ENCODE measurements around the gene CFAP20.

CFAP20 gene

GRCh38 chr16:58123896-58124600, 5.1 kb downstream of the CFAP20 start:
- no peak for DNase-seq

DNA sequence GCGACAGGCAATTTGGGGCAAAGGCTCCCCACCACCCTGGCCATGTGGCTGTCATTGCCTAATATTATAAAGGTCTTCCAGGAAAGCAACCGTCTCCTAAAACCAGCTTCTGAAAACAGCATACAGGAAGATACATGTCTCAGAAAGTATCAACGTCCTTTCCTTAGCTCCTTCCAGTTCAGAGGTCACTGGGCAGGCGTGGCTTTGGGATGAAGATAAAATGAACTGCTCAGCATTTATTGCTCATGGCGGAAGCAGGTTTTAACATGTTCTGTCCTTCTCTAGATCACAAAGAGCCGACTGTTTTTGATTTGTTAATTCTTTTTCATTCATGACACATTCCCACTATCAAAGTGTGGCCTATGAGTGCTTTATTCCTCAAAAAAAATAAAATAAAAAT, 8.0 kb downstream of the CFAP20 start:
- no peak for DNase-seq

GRCh38 chr16:58120234-58120633, 8.9 kb downstream of the CFAP20 start:
- DNase-seq = no peak

GRCh38 chr16:58119509-58119845, 9.7 kb downstream of the CFAP20 start:
- no peak for DNase-seq

GRCh38 chr16:58118801-58119508, 10.2 kb downstream of the CFAP20 start:
- DNase-seq = no peak

- no peak for DNase-seq
Measured at GRCh38 chr16:58116529-58116928, 12.7 kb downstream of the CFAP20 start.

GRCh38 chr16:58116081-58116480, 13.1 kb downstream of the CFAP20 start:
- no peak for DNase-seq

- no peak for DNase-seq
Measured at GRCh38 chr16:58114827-58115825, 14.1 kb downstream of the CFAP20 start.

GRCh38 chr16:58111302-58111627, 17.9 kb downstream of the CFAP20 start:
- DNase-seq = no peak

DNA sequence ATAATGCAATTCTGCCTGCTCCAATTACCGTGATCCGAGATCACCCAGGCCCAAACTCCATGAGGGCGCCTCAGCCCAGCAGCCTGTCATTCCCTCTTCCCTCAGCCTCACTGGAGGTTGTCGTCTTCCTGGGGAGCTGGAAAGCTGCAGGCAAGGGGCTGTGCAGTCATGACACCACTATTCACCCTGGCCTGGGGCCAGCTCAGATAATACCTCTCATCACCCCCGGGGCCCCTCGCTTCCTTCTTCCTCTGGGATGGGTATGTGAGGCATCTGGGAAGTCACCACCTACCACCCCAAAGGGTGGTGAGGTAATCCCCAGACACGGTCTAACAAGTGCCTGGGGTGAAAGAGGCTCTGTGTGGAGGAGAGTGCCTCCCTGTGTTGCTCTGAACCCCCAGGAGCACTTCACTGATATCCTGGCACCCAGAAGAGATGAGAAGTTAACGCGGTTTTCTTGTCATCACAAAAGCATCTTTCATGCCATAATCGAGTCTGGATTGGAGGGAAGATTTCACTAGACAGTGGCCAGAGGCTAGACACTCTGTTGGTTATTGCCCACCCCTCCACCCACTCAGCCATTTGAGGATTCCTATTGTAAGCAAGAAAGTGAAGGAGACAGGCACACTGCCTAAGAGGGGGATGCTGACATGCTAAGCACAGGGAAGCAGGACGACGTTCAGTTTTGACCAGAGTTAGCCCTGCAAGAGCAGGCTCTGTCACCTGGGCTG, 18.4 kb downstream of the CFAP20 start:
- DNase-seq = no peak

DNA sequence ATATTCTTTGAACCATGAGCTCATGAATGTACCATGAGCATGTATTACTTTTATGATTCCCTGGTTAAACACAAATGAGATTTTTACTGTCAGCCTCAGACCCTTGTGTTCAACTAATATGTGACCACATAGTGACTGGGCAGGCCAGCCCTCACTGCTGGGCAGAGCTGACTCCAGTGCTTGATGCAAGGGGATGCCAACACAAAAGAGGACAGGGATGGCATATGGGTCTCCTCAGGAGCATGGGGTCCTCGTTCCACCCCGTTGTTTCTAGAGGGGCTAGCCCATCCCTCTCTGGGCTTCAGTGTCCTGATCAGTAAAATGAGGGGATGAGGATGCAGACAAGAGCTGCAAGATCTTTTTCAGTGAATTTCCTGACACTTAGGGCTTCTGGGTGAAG, 19.3 kb downstream of the CFAP20 start:
- no peak for DNase-seq

- DNase-seq = no peak
Measured at GRCh38 chr16:58109330-58109729, 19.9 kb downstream of the CFAP20 start.

DNA sequence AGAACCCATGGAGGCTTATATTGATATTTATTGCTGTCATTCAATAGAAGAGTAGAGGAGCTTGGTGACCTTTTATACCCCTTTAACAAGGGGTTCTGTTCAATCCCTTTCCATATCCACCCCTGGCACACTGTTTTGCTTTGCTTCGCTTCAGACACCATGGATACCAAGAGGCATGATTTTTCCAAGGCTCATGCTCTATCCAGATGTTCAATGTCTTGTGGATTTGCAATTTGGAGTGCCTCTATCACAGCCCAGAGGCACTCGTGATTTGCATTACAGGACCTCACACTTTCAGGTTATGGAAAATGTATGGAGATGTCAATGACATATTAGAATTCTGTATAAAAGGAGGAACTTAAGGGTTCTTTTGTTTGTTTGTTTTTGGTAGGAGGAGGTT, 21.5 kb downstream of the CFAP20 start:
- DNase-seq = no peak

GRCh38 chr16:58107228-58107627, 22.0 kb downstream of the CFAP20 start:
- DNase-seq = no peak

DNA sequence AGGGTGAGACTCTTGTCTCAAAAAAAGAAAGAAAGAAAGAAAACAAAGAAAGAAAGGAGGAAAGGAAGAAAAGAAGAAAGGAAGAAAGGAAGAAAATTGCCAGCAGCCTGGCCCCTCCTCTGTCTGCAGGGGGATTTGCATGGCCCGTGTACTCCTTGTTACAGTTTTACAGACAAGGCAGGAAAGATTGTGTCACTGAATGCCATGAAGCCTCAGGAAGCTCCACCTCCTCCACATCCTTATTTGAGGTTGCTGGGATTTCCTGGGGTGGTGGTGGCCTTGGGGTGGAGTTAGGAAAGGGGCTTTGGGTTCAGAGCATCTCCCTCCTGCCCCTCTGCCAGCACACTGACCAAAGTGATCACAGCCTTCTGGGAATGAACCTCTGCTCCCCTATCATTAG, 23.6 kb downstream of the CFAP20 start:
- DNase-seq = no peak

GRCh38 chr16:58102665-58103392, 26.4 kb downstream of the CFAP20 start:
- DNase-seq = no peak

GRCh38 chr16:58099956-58100300, 29.3 kb downstream of the CFAP20 start:
- no peak for DNase-seq

GRCh38 chr16:58099097-58099955, 29.9 kb downstream of the CFAP20 start:
- DNase-seq = no peak

GRCh38 chr16:58098207-58099096, 30.7 kb downstream of the CFAP20 start:
- no peak for DNase-seq

- no peak for DNase-seq
Measured at GRCh38 chr16:58096249-58096648, 32.9 kb downstream of the CFAP20 start.
